K562 (cell line): Measurements from ENCODE around the gene SLIT1. TPM values are rescaled to one million over a fixed set of nuclear protein-coding genes. Genes with fewer than 3 reads are reported as not detected.
A peak's percentile ranks its signal among the peaks of the same experiment; 100 is the strongest.

Experiments
- ATAC-seq: fragments of 200-7000 bp; cut with Tn5 transposase; 3 replicates; pipeline ENCODE4 v1.9.1; 2020; ENCODE audit warnings: moderate library complexity
- BruUV-seq: library from RNA; stranded (reverse); fragments of 400-500 nt; replicated peaks from 2 replicates; lab custom pipeline; 2021; lab: Mats Ljungman, UMichigan
- CTCF ChIA-PET: fragments of 300-600 bp; formaldehyde crosslinking; extraction: SDS; loops from one replicate; lab custom pipeline; 2021; ENCODE audit warnings: low intra/inter-chr PET ratio; lab: Yijun Ruan, JAX
- POLR2A ChIA-PET: fragments of 300-600, 350-650 bp; sonication (Branson Sonifier 250); formaldehyde crosslinking; extraction: SDS; loops from one replicate; lab custom pipeline; 2021; ENCODE audit warnings: antibody characterized with exemption, inconsistent platforms; lab: Yijun Ruan, JAX
- DNase-seq, 4 experiments: peaks; one replicate each; pipeline versions ENCODE4 v3.0.0 to v3.0.0-alpha.2; 2011 to 2018; ENCODE audit warnings: low spot score in 3 of 4, mixed read lengths in 3 of 4; ENCODE audit errors: extremely low read depth in 1 of 4
- FAIRE-seq: peaks from 2 replicates; lab custom pipeline; 2011; peaks lifted over from hg19 to GRCh38; lab: Jason Lieb, UNC
- H2AFZ ChIP-seq: 2 replicates; pipeline ENCODE4 v1.6.0; 2011; ENCODE audit warnings: low read depth, low read length, control low read depth, inconsistent platforms
- H3K27ac ChIP-seq: fragments of 200-600 bp; 3 replicates; pipeline ENCODE4 v1.8.0; 2011; ENCODE audit warnings: low read depth, mild to moderate bottlenecking, control low read depth, inconsistent platforms, low read length, moderate library complexity, mixed read lengths; ENCODE audit errors: extremely low read depth
- H3K27me3 ChIP-seq, 2 experiments: fragments of 300-600 bp in 1 of 2; 2 replicates in 1 of 2; 3 replicates in 1 of 2; pipeline versions ENCODE4 v1.6.0 to v1.8.0; 2011; ENCODE audit warnings: inconsistent platforms in 2 of 2, low read length in 2 of 2, mild to moderate bottlenecking in 1 of 2, mixed read lengths in 1 of 2, moderate library complexity in 1 of 2; ENCODE audit not compliant: control insufficient read depth in 2 of 2, insufficient read depth in 2 of 2
- H3K36me3 ChIP-seq: fragments of 300-600 bp; 3 replicates; pipeline ENCODE4 v1.8.0; 2011; ENCODE audit warnings: mild to moderate bottlenecking, low read length, inconsistent platforms; ENCODE audit not compliant: control insufficient read depth, insufficient read depth
- H3K4me1 ChIP-seq, 2 experiments: fragments of 200-600 bp in 1 of 2; replicated peaks in 1 of 2; 2 replicates in 1 of 2; 3 replicates in 1 of 2; pipeline versions ENCODE4 v1.5.1 to v1.8.0; 2011; ENCODE audit warnings: inconsistent platforms in 2 of 2, low read length in 2 of 2, mild to moderate bottlenecking in 1 of 2, mixed read lengths in 1 of 2, moderate library complexity in 1 of 2; ENCODE audit not compliant: control insufficient read depth in 2 of 2, insufficient read depth in 2 of 2
- H3K4me2 ChIP-seq: 2 replicates; pipeline ENCODE4 v1.6.1; 2011; ENCODE audit warnings: low read length, control low read depth, inconsistent platforms, mixed read lengths; ENCODE audit not compliant: insufficient read depth
- H3K4me3 ChIP-seq: fragments of 200-600 bp; sonication (generic), shearing (Covaris generic); 2 replicates; pipeline ENCODE4 v1.5.1; 2016; ENCODE audit warnings: control low read depth, inconsistent platforms
- H3K79me2 ChIP-seq: fragments of 200-600 bp; 3 replicates; pipeline ENCODE4 v1.8.0; 2011; ENCODE audit warnings: low read length, inconsistent platforms; ENCODE audit not compliant: control insufficient read depth, insufficient read depth
- H3K9ac ChIP-seq, 2 experiments: 2 replicates each; pipeline versions ENCODE4 v1.6.0 to v1.6.1; 2011; ENCODE audit warnings: low read depth in 2 of 2, low read length in 2 of 2, control low read depth in 1 of 2, inconsistent platforms in 1 of 2, mild to moderate bottlenecking in 1 of 2, mixed read lengths in 1 of 2; ENCODE audit not compliant: insufficient read depth in 1 of 2
- H3K9me1 ChIP-seq: one replicate; pipeline ENCODE4 v1.6.0; 2011; ENCODE audit warnings: inconsistent platforms, mild to moderate bottlenecking, low read length, moderate library complexity; ENCODE audit not compliant: control insufficient read depth, insufficient read depth
- H3K9me3 ChIP-seq: replicated peaks from 2 replicates; pipeline ENCODE4 v1.5.1; 2011; ENCODE audit warnings: low read depth, low read length, inconsistent platforms; ENCODE audit not compliant: control insufficient read depth, insufficient read depth
- H4K20me1 ChIP-seq: replicated peaks from 2 replicates; pipeline ENCODE4 v1.6.1; 2011; ENCODE audit warnings: low read length, inconsistent platforms, mixed read lengths; ENCODE audit not compliant: control insufficient read depth, insufficient read depth
- ATF3 ChIP-seq, 2 experiments: fragments of 450-650 bp in 1 of 2; sonication (generic) in 1 of 2; formaldehyde crosslinking in 1 of 2; IDR thresholded peaks in 1 of 2; conservative IDR thresholded peaks in 1 of 2; 2 replicates each; pipeline versions ENCODE4 v1.6.1 to v1.8.1; 2016 to 2023; ENCODE audit warnings: mild to moderate bottlenecking in 2 of 2, moderate library complexity in 2 of 2, inconsistent platforms in 1 of 2, missing genetic modification reagents in 1 of 2
- C11orf30 ChIP-seq: fragments of 450-650 bp; IDR thresholded peaks from 2 replicates; pipeline ENCODE4 v1.6.1; 2016; ENCODE audit warnings: low read depth, mild to moderate bottlenecking
- MAFF ChIP-seq: IDR thresholded peaks from 2 replicates; pipeline ENCODE4 v1.6.1; 2012; ENCODE audit warnings: low read length, improper control_type of control experiment
- TCF15 ChIP-seq: fragments of 250-450 bp; sonication (Bioruptor Pico); IDR thresholded peaks from 2 replicates; pipeline ENCODE4 v1.8.0; 2022; ENCODE audit warnings: moderate library complexity, mild to moderate bottlenecking, inconsistent platforms
- ZBTB2 ChIP-seq: fragments of 450-650 bp; IDR thresholded peaks from 2 replicates; pipeline ENCODE4 v1.6.1; 2016; ENCODE audit warnings: antibody characterized with exemption
- ZBTB9 ChIP-seq: fragments of 450-650 bp; formaldehyde crosslinking; IDR thresholded peaks from 2 replicates; pipeline ENCODE4 v1.4.0; 2020; ENCODE audit warnings: mild to moderate bottlenecking, moderate library complexity
- ZNF316 ChIP-seq: fragments of 450-650 bp; IDR thresholded peaks from 2 replicates; pipeline ENCODE4 v1.6.1; 2016
- whole genome bisulfite sequencing: fragments of 100-300 bp; shearing (Covaris generic); methylation state at CpG from one replicate; pipeline ENCODE4 v1.1.6; 2016; ENCODE audit warnings: low coverage, mixed read lengths; ENCODE audit not compliant: insufficient coverage; ENCODE audit errors: missing lambda C conversion rate; 5-methylcytosine and 5-hydroxymethylcytosine counted together
- in situ Hi-C: fragments of 300-500 bp; cut with MboI; formaldehyde crosslinking; loops from 4 replicates; pipeline ENCODE4 v1.15.0; 2018; ENCODE audit warnings: inconsistent platforms, mixed read lengths
- intact Hi-C: fragments of 100-400 bp; cut with micrococcal nuclease; formaldehyde crosslinking; loops from 2 replicates; pipeline ENCODE4 v1.14.2; 2022
- polyA plus RNA-seq, 8 experiments: library from polyadenylated mRNA; depleted of rRNA in 4 of 8; stranded (reverse) in 5 of 8; unstranded in 3 of 8; fragments of >200 nt; fragmentation: Nextera tagmentation in 2 of 8; fragmentation: Illumina TruSeq in 1 of 8; extraction: Ambion mirVana in 2 of 8; extraction: Trizol in 1 of 8; gene quantifications; 2 replicates each; pipeline versions ENCODE4 v1.2.1 to v1.2.3, GENCODE V29; 2011 to 2014; ENCODE audit warnings: inconsistent platforms in 1 of 8, missing spikeins in 1 of 8
- total RNA-seq, 7 experiments: library from RNA; depleted of rRNA in 6 of 7; stranded (reverse); fragments of >200 nt in 6 of 7; fragmentation: Illumina TruSeq in 2 of 7; extraction: Trizol in 2 of 7; gene quantifications; 2 replicates each; pipeline versions ENCODE4 v1.2.1 to v1.2.3, GENCODE V29; 2011 to 2021; ENCODE audit warnings: low replicate concordance in 1 of 7

Gene SLIT1
- total and polyA plus RNA-seq, 9 of the 15 experiments (the other 6 are each of a cell fraction or from before 2014, with no cell fraction given) = 0.01 to 0.11 (median 0.04) TPM; not detected in 3

GRCh38 chr10:97151307-97151914, 34.3 kb downstream of the SLIT1 start:
- Histone ChIP-seq H3K79me2 (no peaks in the 10 kb centered on the region), H3K27me3 (peaks cover 7 to 38% of the 10 kb centered on the region in 2 experiments; a peak in 3 of 5 replicates), H3K27ac (no peak overlapping the region), H3K9me3 (no peaks in the 10 kb centered on the region), H2AFZ (no peak overlapping the region), H3K9me1 (no peaks in the 10 kb centered on the region), H3K4me3 (no peak overlapping the region), H3K36me3 (no peaks in the 10 kb centered on the region), H3K4me1 (no peaks in the 10 kb centered on the region), H3K9ac (no peak overlapping the region), H3K4me2 (no peak overlapping the region), H4K20me1 (no peaks in the 10 kb centered on the region)
- in situ Hi-C loops = no loop called here
- FAIRE-seq (no peak), DNase-seq (no peak), ATAC-seq (no peak)
- BruUV-seq = no TSS peak
- ChIA-PET CTCF (no interaction called here), POLR2A (interaction anchor here (0.6 kb wide), 1 partner anchor 55 kb away, joined by 3 read pairs; no protein-coding TSS in a partner anchor)
- WGBS = 0% methylated on average over 4 of the region's 6 CpGs
- intact Hi-C loops = no loop called here
- TF ChIP-seq ZBTB2 = no peak
- TF ChIP-seq ZBTB9 (CRISPR knock-in tag) = no peak
- peak; percentile 47; the same call in 1 of the 2 replicates for TF ChIP-seq C11orf30
- peak; percentile 57 for TF ChIP-seq ZNF316
- TF ChIP-seq ATF3 (IDR thresholded peaks at IDR 0.05) = 0 out of 2 replicates have a peak, but pooled peaks have one; percentile 16
- no peak for TF ChIP-seq ATF3 (CRISPR knock-in tag; conservative IDR thresholded peaks at IDR 0.05)
- no peak for TF ChIP-seq TCF15
- peak; percentile 18; the same call in 1 of the 2 replicates for TF ChIP-seq MAFF
